Activated CD4-positive, alpha-beta T cell treated with anti-CD3 and anti-CD28 coated beads, Interleukin-2, amount 50 U/mL, for 48 hours (primary cell): ENCODE data around the gene ALLC.
"Not testable (repeated sequence)": the region's sequence is repeated elsewhere in the genome, so short reads cannot be mapped to it uniquely, and the experiment has no call there.

ENCODE experiments used
- DNase-seq, 2 experiments: peaks; one replicate each; pipeline ENCODE4 v3.0.0-alpha.2; 2020

The ALLC gene

GRCh38 chr2:3657881-3658280 is at the start of gene ALLC:
Gene ALLC, plus strand, starts transcription at chr2:3658200. Its CDS starts 12,958 bp downstream, at chr2:3671158.
- DNase-seq, result no peak

- no peak for DNase-seq
Observed at GRCh38 chr2:3608373-3609278, 49.4 kb upstream of the ALLC start.

GRCh38 chr2:3609279-3609673 is 48.7 kb upstream of the ALLC start:
- DNase-seq, result not testable (repeated sequence)

GRCh38 chr2:3610415-3610814 is 47.6 kb upstream of the ALLC start:
- DNase-seq, result no peak

- no peak for DNase-seq
Observed at GRCh38 chr2:3610881-3611505, 47.0 kb upstream of the ALLC start.

GRCh38 chr2:3611589-3611988 is 46.4 kb upstream of the ALLC start:
- no peak for DNase-seq

- no peak for DNase-seq
Observed at GRCh38 chr2:3612639-3613523, 45.1 kb upstream of the ALLC start.

GRCh38 chr2:3613524-3613905 is 44.5 kb upstream of the ALLC start:
- DNase-seq, result no peak

GRCh38 chr2:3614743-3615142 is 43.3 kb upstream of the ALLC start:
- not testable (repeated sequence) for DNase-seq

GRCh38 chr2:3615541-3616200 is 42.3 kb upstream of the ALLC start:
- not testable (repeated sequence) for DNase-seq

GRCh38 chr2:3616435-3617197 is 41.4 kb upstream of the ALLC start:
- DNase-seq, result not testable (repeated sequence)

- no peak for DNase-seq
Observed at GRCh38 chr2:3617198-3617890, 40.7 kb upstream of the ALLC start.

GRCh38 chr2:3618367-3618766 is 39.6 kb upstream of the ALLC start:
- DNase-seq, result no peak

- no peak for DNase-seq
Observed at GRCh38 chr2:3619033-3619432, 39.0 kb upstream of the ALLC start.

GRCh38 chr2:3619661-3620060 is 38.3 kb upstream of the ALLC start:
- DNase-seq, result not testable (repeated sequence)

- DNase-seq, result no peak
Observed at GRCh38 chr2:3620834-3621233, 37.2 kb upstream of the ALLC start.

GRCh38 chr2:3622967-3623366 is 35.0 kb upstream of the ALLC start:
- DNase-seq, result no peak

- DNase-seq, result no peak
Observed at GRCh38 chr2:3624059-3624794, 33.8 kb upstream of the ALLC start.

GRCh38 chr2:3625186-3625585 is 32.8 kb upstream of the ALLC start:
- DNase-seq, result no peak

GRCh38 chr2:3626118-3626811 is 31.7 kb upstream of the ALLC start:
- DNase-seq, result no peak
